CD14-positive monocyte (primary cell): ENCODE data around the gene MYL10. TPM values are rescaled to one million over a fixed set of nuclear protein-coding genes. Genes with fewer than 3 reads are reported as not detected.

Source experiments
- DNase-seq, 3 donors: peaks; one replicate each; pipeline ENCODE4 v3.0.0-alpha.2; 2011 to 2022
- H2AFZ ChIP-seq: 2 replicates; pipeline ENCODE4 v1.6.0; 2012; ENCODE audit warnings: mild to moderate bottlenecking, low read depth, low read length, inconsistent platforms; ENCODE audit not compliant: insufficient read depth, poor library complexity, severe bottlenecking
- H3K27ac ChIP-seq, 2 donors: 1 replicate in 1 of 2; 2 replicates in 1 of 2; pipeline ENCODE4 v1.5.1; 2012 to 2013; ENCODE audit warnings: low read length in 2 of 2, control low read depth in 1 of 2, inconsistent platforms in 1 of 2, low read depth in 1 of 2, mild to moderate bottlenecking in 1 of 2
- H3K27me3 ChIP-seq, 2 donors: one replicate each; pipeline versions ENCODE4 v1.6.0 to v1.6.1; 2011 to 2013; ENCODE audit warnings: low read length in 2 of 2; ENCODE audit not compliant: control insufficient read depth in 2 of 2, insufficient read depth in 2 of 2
- H3K36me3 ChIP-seq, 2 donors: replicated peaks in 1 of 2; 1 replicate in 1 of 2; 2 replicates in 1 of 2; pipeline versions ENCODE4 v1.5.1 to v1.6.1; 2012 to 2013; ENCODE audit warnings: low read length in 2 of 2, control low read depth in 1 of 2, inconsistent platforms in 1 of 2, mild to moderate bottlenecking in 1 of 2; ENCODE audit not compliant: insufficient read depth in 2 of 2, control insufficient read depth in 1 of 2
- H3K4me1 ChIP-seq, 2 donors: 1 replicate in 1 of 2; 2 replicates in 1 of 2; pipeline versions ENCODE4 v1.5.1 to v1.6.1; 2012 to 2013; ENCODE audit warnings: low read length in 2 of 2, control low read depth in 1 of 2, inconsistent platforms in 1 of 2, mild to moderate bottlenecking in 1 of 2, moderate library complexity in 1 of 2; ENCODE audit not compliant: insufficient read depth in 2 of 2, control insufficient read depth in 1 of 2
- H3K4me2 ChIP-seq: replicated peaks from 2 replicates; pipeline ENCODE3; 2012; ENCODE audit warnings: low read length, moderate library complexity, mild to moderate bottlenecking; ENCODE audit not compliant: poor library complexity, severe bottlenecking; ENCODE audit errors: extremely low read depth
- H3K4me3 ChIP-seq, 3 experiments: fragments of 200-600 bp in 1 of 3; sonication (generic) in 1 of 3; replicated peaks in 1 of 3; 1 replicate in 2 of 3; 2 replicates in 1 of 3; pipeline ENCODE4 v1.5.1; 2011 to 2013; ENCODE audit warnings: low read length in 3 of 3, mild to moderate bottlenecking in 3 of 3, control low read depth in 2 of 3, low read depth in 2 of 3, inconsistent platforms in 1 of 3, moderate library complexity in 1 of 3
- H3K79me2 ChIP-seq: 2 replicates; pipeline ENCODE4 v1.6.0; 2012; ENCODE audit warnings: mild to moderate bottlenecking, control low read depth, inconsistent platforms, low read length, moderate library complexity; ENCODE audit not compliant: insufficient read depth
- H3K9ac ChIP-seq: 2 replicates; pipeline ENCODE4 v1.6.0; 2017; ENCODE audit warnings: low read length, mild to moderate bottlenecking; ENCODE audit not compliant: insufficient read depth, poor library complexity, severe bottlenecking
- H3K9me3 ChIP-seq, 2 donors: replicated peaks in 1 of 2; 1 replicate in 1 of 2; 2 replicates in 1 of 2; pipeline versions ENCODE4 v1.5.1 to v1.6.1; 2012 to 2013; ENCODE audit warnings: low read length in 2 of 2, control low read depth in 1 of 2; ENCODE audit not compliant: control insufficient read depth in 1 of 2, insufficient read depth in 1 of 2
- H4K20me1 ChIP-seq: 2 replicates; pipeline ENCODE4 v1.6.0; 2012; ENCODE audit warnings: mild to moderate bottlenecking, low read length, control low read depth, moderate library complexity; ENCODE audit not compliant: insufficient read depth
- H3K27ac Mint-ChIP-seq, 7 donors: one replicate each; pipeline ENCODE4 v1.8.0; 2020; ENCODE audit warnings: mild to moderate bottlenecking in 7 of 7, mixed read lengths in 7 of 7, moderate library complexity in 6 of 7, inconsistent platforms in 2 of 7
- H3K27me3 Mint-ChIP-seq, 3 donors: one replicate each; pipeline ENCODE4 v1.8.0; 2021 to 2022; ENCODE audit warnings: low read depth in 3 of 3, mild to moderate bottlenecking in 3 of 3, mixed read lengths in 3 of 3, moderate library complexity in 3 of 3, inconsistent platforms in 1 of 3
- H3K36me3 Mint-ChIP-seq, 2 donors: one replicate each; pipeline ENCODE4 v1.8.0; 2020; ENCODE audit warnings: mixed read lengths in 2 of 2, inconsistent platforms in 1 of 2, mild to moderate bottlenecking in 1 of 2
- H3K4me1 Mint-ChIP-seq: one replicate; pipeline ENCODE4 v1.8.0; 2020; ENCODE audit warnings: mild to moderate bottlenecking, mixed read lengths
- H3K4me3 Mint-ChIP-seq, 2 donors: one replicate each; pipeline ENCODE4 v1.8.0; 2020; ENCODE audit warnings: mild to moderate bottlenecking in 2 of 2, mixed read lengths in 2 of 2, moderate library complexity in 1 of 2
- H3K9me3 Mint-ChIP-seq, 7 donors: one replicate each; pipeline ENCODE4 v1.8.0; 2020 to 2022; ENCODE audit warnings: mixed read lengths in 7 of 7, mild to moderate bottlenecking in 6 of 7, moderate library complexity in 6 of 7, inconsistent platforms in 2 of 7
- CTCF ChIP-seq: fragments of 200-600 bp; IDR thresholded peaks from one replicate; pipeline ENCODE4 v1.8.0; 2022; ENCODE audit warnings: antibody characterized with exemption, mild to moderate bottlenecking
- WGBS: methylation state at CpG from one replicate; pipeline ENCODE4 v1.1.5; 2013; ENCODE audit warnings: missing lambda C conversion rate; ENCODE audit not compliant: insufficient coverage; 5-methylcytosine and 5-hydroxymethylcytosine counted together
- intact Hi-C, 2 donors: fragments of 100-400 bp; cut with micrococcal nuclease; formaldehyde crosslinking; loops; one replicate each; pipeline versions ENCODE4 v1.15.0 to v1.15.1; 2023
- polyA plus RNA-seq, 3 donors: library from polyadenylated mRNA; depleted of rRNA in 1 of 3; unstranded in 2 of 3; stranded (reverse) in 1 of 3; fragments of 300-500 nt in 2 of 3; fragments of >200 nt in 1 of 3; fragmentation: Illumina TruSeq in 2 of 3; gene quantifications; 1 replicate in 2 of 3; 2 replicates in 1 of 3; pipeline ENCODE4 v1.2.3, GENCODE V29; 2012 to 2021

MYL10 gene
- polyA plus RNA-seq, 3 donors = not detected

GRCh38 chr7:101666741-101667140 is 37.6 kb upstream of the MYL10 start:
- no peaks in the 10 kb centered on the region for H3K36me3 Mint-ChIP-seq
- Histone ChIP-seq H3K36me3 (no peaks in the 10 kb centered on the region), H3K4me2 (no peak overlapping the region), H3K9me3 (peaks cover 0 to 7% of the 10 kb centered on the region in 2 donors), H3K27me3 (no peaks in the 10 kb centered on the region), H3K27ac (no peak overlapping the region), H3K9ac (no peak overlapping the region), H3K4me3 (no peak overlapping the region), H2AFZ (no peak overlapping the region), H4K20me1 (no peaks in the 10 kb centered on the region), H3K79me2 (no peaks in the 10 kb centered on the region), H3K4me1 (no peaks in the 10 kb centered on the region)
- no peak overlapping the region for H3K27ac Mint-ChIP-seq
- no peak for TF ChIP-seq CTCF
- DNase-seq = no peak
- intact Hi-C loops = no loop called here
- peaks cover 5 to 9% (median 7%) of the 10 kb centered on the region in 3 donors for H3K27me3 Mint-ChIP-seq
- H3K4me1 Mint-ChIP-seq = peaks cover 7% of the 10 kb centered on the region
- H3K4me3 Mint-ChIP-seq = no peak overlapping the region
- 100% methylated on average over 1 of the region's 4 CpGs for WGBS
- peaks cover 0 to 19% (median 10%) of the 10 kb centered on the region in 7 donors for H3K9me3 Mint-ChIP-seq

- Histone ChIP-seq H3K9me3 (peaks cover 0 to 7% of the 10 kb centered on the region in 2 donors), H3K27me3 (no peaks in the 10 kb centered on the region), H3K4me2 (no peak overlapping the region), H3K36me3 (no peaks in the 10 kb centered on the region), H4K20me1 (no peaks in the 10 kb centered on the region), H3K4me1 (no peaks in the 10 kb centered on the region), H3K9ac (no peak overlapping the region), H2AFZ (no peak overlapping the region), H3K27ac (no peak overlapping the region), H3K4me3 (no peak overlapping the region), H3K79me2 (no peaks in the 10 kb centered on the region)
- peaks cover 7% of the 10 kb centered on the region for H3K4me1 Mint-ChIP-seq
- no peak for TF ChIP-seq CTCF
- peaks cover 6 to 9% (median 7%) of the 10 kb centered on the region in 3 donors for H3K27me3 Mint-ChIP-seq
- DNase-seq = no peak
- peaks cover 0 to 19% (median 10%) of the 10 kb centered on the region in 7 donors for H3K9me3 Mint-ChIP-seq
- intact Hi-C loops = no loop called here
- no peaks in the 10 kb centered on the region for H3K36me3 Mint-ChIP-seq
- 100% methylated on average over 2 of the region's 8 CpGs for WGBS
- no peak overlapping the region for H3K4me3 Mint-ChIP-seq
- no peak overlapping the region for H3K27ac Mint-ChIP-seq
Measured at GRCh38 chr7:101666293-101666692, 37.2 kb upstream of the MYL10 start.
